GM12891 (cell line): Measurements from ENCODE around the gene CPTP.

Experiments used
- DNase-seq: peaks from one replicate; pipeline ENCODE4 v3.0.0; 2011; ENCODE audit warnings: low spot score; ENCODE audit not compliant: insufficient read length
- FAIRE-seq: peaks from 2 replicates; lab custom pipeline; 2011; peaks lifted over from hg19 to GRCh38; lab: Jason Lieb, UNC
- PAX5 ChIP-seq: IDR thresholded peaks from 2 replicates; pipeline ENCODE4 v1.6.1; 2011; ENCODE audit warnings: low read length, moderate library complexity, mild to moderate bottlenecking; ENCODE audit not compliant: insufficient read depth, severe bottlenecking
- POLR2A ChIP-seq: IDR thresholded peaks from 2 replicates; pipeline ENCODE4 v1.6.1; 2011; ENCODE audit warnings: low read depth, low read length, control low read depth
- POLR2AphosphoS5 ChIP-seq: IDR thresholded peaks from 2 replicates; pipeline ENCODE4 v1.6.1; 2011; ENCODE audit warnings: low read depth, low read length, control low read depth
- POU2F2 ChIP-seq: IDR thresholded peaks from 2 replicates; pipeline ENCODE4 v1.6.1; 2011; ENCODE audit warnings: low read depth, mild to moderate bottlenecking, control low read depth, low read length, moderate library complexity
- SPI1 ChIP-seq: IDR thresholded peaks from 2 replicates; pipeline ENCODE4 v1.6.1; 2011; ENCODE audit warnings: low read depth, low read length, control low read depth
- TAF1 ChIP-seq: IDR thresholded peaks from 2 replicates; pipeline ENCODE4 v1.6.1; 2011; ENCODE audit warnings: low read depth, low read length, control low read depth

Gene CPTP

DNA sequence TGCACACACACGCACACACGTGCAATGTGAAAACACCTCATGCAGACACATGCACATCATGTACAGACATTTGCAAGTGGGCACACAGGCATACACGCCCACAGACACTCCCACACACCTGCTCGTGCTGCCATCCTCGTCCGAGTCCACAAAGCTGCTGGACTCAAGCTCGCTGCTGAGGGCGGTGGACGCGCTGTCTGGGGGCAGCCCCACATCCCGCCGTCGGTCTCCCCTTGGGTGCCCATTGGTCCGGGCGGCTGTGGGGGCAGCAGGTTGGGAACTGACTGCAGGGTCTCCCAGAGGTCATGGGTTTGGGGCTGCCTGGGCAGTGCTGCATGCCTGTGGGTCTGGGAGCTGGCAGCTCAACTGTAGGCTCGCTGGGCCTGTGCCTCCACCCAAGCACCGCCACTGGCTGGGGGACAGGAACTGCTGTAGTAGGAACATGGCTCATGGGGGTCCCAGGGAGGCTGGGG is 17.0 kb downstream of the CPTP start:
- FAIRE-seq (no peak), DNase-seq (no peak)
- no peak for TF ChIP-seq SPI1
- TF ChIP-seq POLR2A, result no peak
- no peak for TF ChIP-seq POLR2AphosphoS5
- TF ChIP-seq POU2F2, result no peak
- TF ChIP-seq PAX5, result no peak
- no peak for TF ChIP-seq TAF1

DNA sequence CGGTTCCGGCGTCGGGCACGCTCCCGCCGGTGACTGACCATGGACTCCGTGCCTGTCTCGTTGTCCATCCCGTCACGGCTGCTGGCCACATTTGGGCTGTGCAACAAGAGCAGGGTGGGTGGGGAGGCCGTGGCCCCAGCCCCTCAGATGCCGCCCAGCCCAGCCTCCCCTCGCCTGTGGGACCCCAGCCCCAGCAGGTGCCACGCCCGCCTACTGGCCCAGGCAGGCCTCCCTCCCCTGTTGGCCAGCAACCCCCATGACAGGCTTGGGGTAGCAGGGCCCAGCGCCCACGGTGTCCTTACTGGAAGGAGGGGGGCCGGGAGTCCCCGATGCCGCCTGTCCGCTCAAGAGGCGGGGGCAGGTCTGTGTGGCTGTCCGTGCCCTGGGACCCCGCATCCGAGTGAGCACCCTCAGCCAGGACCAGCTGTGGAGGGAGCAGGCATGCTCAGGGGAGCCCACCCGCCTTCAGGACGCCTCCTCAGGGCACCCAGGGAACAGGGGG is 17.5 kb downstream of the CPTP start:
- no peak for TF ChIP-seq SPI1
- no peak for DNase-seq
- no peak for FAIRE-seq

GRCh38 chr1:1342584-1343115 is 18.0 kb downstream of the CPTP start:
- FAIRE-seq, result no peak
- DNase-seq, result no peak
- no peak for TF ChIP-seq TAF1
- TF ChIP-seq SPI1, result no peak
- TF ChIP-seq POLR2AphosphoS5, result no peak
- no peak for TF ChIP-seq POU2F2
- no peak for TF ChIP-seq PAX5
- no peak for TF ChIP-seq POLR2A

GRCh38 chr1:1343811-1344421 is 19.3 kb downstream of the CPTP start:
- DNase-seq (no peak), FAIRE-seq (no peak)
- no peak for TF ChIP-seq POLR2AphosphoS5
- TF ChIP-seq POLR2A, result no peak
- TF ChIP-seq SPI1, result no peak
- no peak for TF ChIP-seq PAX5
- no peak for TF ChIP-seq POU2F2
- TF ChIP-seq TAF1, result no peak

DNA sequence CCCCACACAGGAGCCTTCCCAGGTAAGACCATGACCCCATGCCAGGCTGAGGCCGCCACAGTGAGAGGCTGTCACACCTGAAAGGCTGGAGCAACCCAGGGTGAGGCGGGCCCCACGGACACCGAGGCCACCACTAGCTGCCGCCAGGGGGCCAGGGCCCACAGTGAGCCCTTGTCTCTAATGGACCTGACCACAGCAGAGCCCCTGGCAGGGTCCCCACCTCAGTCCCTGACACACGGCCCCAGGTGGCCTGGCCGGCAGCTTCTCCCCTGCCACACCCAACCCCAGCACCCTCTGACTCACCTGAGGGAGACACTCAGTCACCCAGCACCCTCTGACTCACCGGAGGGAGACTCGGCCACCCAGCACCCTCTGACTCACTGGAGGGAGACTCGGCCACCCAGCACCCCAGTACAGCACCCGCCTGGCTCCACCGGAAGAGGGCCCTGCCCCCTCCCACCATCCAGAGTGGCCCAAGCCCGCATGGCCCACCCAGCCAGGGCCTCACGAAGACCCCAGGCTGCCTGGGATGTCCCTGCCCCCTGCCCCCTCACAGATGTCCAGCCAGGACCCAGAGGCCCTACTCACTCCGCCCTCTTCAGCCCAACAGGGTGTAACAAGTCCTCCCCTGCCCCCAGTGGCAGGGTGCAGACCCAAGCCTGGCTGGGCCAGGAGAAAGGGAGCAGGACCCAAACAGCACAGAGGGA is 20.2 kb downstream of the CPTP start:
- FAIRE-seq, result no peak

DNA sequence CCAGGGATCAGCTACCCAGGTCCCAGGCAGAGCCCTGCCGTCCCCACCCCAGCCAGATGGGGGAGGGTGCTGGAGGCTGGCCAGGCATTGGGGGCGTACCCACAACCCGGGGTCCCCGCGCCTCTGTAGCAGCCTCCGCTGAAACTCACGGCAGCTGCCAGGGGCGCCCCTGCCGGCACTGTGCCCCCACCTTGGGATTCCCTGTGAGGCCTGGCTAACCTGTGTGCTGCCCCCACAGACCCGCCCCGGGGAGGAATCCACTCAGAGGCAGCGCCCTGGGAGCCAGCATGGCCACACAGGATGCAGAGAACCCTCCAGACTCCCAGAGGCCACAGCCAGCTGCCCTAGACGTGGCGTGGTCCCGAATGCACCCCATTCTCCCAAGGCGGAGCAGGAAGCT is 20.8 kb downstream of the CPTP start:
- TF ChIP-seq PAX5, result no peak
- TF ChIP-seq SPI1, result no peak
- TF ChIP-seq POLR2AphosphoS5, result no peak
- FAIRE-seq (no peak), DNase-seq (no peak)

More for the DNA sequence above, 20.2 kb downstream of the CPTP start:
- TF ChIP-seq PAX5, result no peak
- TF ChIP-seq POU2F2, result no peak
- no peak for TF ChIP-seq POLR2AphosphoS5
- no peak for TF ChIP-seq TAF1
- no peak for TF ChIP-seq SPI1
- no peak for TF ChIP-seq POLR2A
- DNase-seq, result no peak

- TF ChIP-seq POLR2A, result no peak
- no peak for TF ChIP-seq POU2F2
- no peak for TF ChIP-seq TAF1
- no peak for TF ChIP-seq POLR2AphosphoS5
- TF ChIP-seq SPI1, result no peak
- no peak for TF ChIP-seq PAX5
- FAIRE-seq (no peak), DNase-seq (no peak)
These were observed 21.4 kb downstream of the CPTP start for GRCh38 chr1:1345860-1346500.

DNA sequence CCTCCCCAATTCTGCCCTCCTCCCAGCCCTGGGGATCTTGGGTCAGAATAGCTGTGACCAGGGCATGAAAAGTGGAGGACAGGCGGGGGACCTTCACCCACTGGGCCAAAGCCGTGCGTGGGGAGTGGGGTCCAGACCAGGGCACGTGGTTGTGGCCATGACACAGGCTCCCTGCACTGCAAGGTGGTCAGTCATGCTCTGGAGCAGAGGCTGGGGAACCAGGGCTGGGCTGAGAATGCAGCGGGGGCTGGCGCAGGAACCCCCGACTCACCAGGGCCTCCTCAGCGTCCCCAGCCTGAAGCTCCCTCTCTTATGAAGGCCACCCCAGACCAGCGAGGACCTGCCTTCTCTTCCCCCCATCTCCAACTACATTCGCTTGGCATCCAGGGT is 21.9 kb downstream of the CPTP start:
- TF ChIP-seq POLR2A (no peak), POU2F2 (no peak), TAF1 (no peak), POLR2AphosphoS5 (no peak), SPI1 (no peak), PAX5 (no peak)
- FAIRE-seq, result no peak
- no peak for DNase-seq

DNA sequence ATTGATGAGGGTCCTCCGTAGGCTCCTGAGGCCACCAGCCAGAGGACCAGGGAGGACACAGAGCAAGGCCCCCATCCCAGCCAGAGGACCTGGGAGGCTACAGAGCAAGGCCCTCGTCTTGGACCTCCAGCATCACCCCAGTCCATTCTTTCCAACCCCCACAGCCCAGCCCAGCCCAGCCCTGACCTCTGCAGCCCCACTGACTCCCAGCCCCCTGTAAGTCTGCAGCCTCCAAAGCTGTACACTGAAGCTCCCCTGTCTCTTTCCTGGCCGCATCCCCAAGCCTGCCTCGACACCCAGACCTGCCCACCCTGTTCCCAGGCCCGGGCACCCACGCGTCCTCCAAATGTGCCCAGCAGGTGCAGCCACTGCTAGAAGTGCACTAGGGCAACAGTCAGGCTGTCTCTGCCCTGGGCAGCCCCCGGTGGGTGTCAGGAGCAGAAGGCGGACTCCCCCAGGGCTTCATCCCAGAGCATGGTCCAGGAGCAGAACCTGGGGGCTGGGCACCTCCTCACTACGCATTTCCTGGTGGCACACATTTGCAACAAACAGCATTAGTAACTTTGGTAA is 22.5 kb downstream of the CPTP start:
- TF ChIP-seq POLR2A (no peak), POLR2AphosphoS5 (no peak), TAF1 (no peak), SPI1 (no peak), POU2F2 (no peak), PAX5 (no peak)
- FAIRE-seq, result no peak
- DNase-seq, result no peak
